ENCODE measurements around the gene DIAPH3. TPM values are rescaled to one million over a fixed set of nuclear protein-coding genes. Genes with fewer than 3 reads are reported as not detected.

Gene DIAPH3
- total RNA-seq, 1 donor from 2014 or later: 2.6 TPM

DNA sequence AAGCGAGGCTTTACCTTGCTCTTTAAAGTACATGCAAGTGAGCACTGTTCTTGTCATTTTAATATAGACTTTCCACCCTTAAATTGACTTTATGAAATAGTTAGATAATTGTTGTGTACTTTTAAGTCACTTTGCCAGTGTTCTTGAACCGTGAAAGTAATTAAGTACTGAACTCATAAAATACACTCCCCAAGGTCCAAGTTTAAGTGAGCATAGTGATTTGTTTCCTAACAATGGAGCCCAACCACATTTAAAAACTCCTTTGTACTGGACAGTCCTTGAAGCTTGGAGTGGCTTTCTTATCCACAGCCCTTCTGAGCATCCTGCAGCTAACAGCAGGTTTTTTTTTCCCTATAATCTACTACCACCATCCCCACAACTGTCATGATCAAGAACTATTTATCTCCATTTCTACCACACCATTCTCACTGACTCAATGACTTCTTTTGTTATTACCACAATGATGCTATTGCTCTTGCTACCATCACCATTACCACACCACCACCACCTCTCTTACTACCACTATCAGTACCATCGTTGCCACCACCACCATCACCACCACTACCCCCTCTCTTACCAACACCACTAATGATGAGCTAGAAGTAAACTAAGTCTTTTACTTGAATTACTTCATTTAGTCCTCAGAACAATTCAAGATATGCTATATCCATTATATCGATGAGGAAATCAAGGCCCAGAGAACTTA, 452.6 kb downstream of the DIAPH3 start:
- H3K36me3 Mint-ChIP-seq (ENCODE audit: unreplicated experiment): no peaks in the 10 kb centered on the region
- H3K9me3 Mint-ChIP-seq (ENCODE audit: unreplicated experiment): no peaks in the 10 kb centered on the region
- H3K27ac Mint-ChIP-seq (ENCODE audit: unreplicated experiment): no peak overlapping the region
- TF ChIP-seq, protein P1, sequence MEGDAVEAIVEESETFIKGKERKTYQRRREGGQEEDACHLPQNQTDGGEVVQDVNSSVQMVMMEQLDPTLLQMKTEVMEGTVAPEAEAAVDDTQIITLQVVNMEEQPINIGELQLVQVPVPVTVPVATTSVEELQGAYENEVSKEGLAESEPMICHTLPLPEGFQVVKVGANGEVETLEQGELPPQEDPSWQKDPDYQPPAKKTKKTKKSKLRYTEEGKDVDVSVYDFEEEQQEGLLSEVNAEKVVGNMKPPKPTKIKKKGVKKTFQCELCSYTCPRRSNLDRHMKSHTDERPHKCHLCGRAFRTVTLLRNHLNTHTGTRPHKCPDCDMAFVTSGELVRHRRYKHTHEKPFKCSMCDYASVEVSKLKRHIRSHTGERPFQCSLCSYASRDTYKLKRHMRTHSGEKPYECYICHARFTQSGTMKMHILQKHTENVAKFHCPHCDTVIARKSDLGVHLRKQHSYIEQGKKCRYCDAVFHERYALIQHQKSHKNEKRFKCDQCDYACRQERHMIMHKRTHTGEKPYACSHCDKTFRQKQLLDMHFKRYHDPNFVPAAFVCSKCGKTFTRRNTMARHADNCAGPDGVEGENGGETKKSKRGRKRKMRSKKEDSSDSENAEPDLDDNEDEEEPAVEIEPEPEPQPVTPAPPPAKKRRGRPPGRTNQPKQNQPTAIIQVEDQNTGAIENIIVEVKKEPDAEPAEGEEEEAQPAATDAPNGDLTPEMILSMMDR (IDR thresholded peaks at IDR 0.05; ENCODE audit: partially characterized antibody, unreplicated experiment): no peak
- no peak for DNase-seq
- no peaks in the 10 kb centered on the region for H3K27me3 Mint-ChIP-seq (ENCODE audit: unreplicated experiment)
- no peak overlapping the region for H3K4me3 Mint-ChIP-seq (ENCODE audit: unreplicated experiment)
- H3K4me1 Mint-ChIP-seq (ENCODE audit: low read depth, unreplicated experiment): no peaks in the 10 kb centered on the region

DNA sequence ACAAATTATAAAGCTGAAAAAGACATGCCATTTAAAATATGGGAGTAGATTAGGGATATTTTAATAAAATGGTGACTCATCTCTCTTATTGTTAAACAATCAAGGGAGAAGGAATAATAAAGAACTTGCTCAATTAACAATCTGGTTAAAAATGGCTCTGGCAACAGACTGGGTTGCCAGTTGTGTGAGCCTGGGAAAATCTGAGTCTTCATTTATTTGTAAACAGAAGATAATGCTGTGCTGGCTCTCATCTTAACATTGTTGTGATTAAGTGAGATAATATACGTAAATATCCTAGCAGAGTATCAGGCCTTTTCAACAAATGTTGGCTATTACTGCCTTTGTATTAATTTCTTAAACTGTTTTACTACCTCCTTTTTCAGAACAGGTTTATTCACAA, 453.3 kb downstream of the DIAPH3 start:
- H3K36me3 Mint-ChIP-seq (ENCODE audit: unreplicated experiment): no peaks in the 10 kb centered on the region
- no peak for DNase-seq
- no peaks in the 10 kb centered on the region for H3K9me3 Mint-ChIP-seq (ENCODE audit: unreplicated experiment)
- no peaks in the 10 kb centered on the region for H3K27me3 Mint-ChIP-seq (ENCODE audit: unreplicated experiment)
- no peak overlapping the region for H3K27ac Mint-ChIP-seq (ENCODE audit: unreplicated experiment)
- TF ChIP-seq, protein P1 (IDR thresholded peaks at IDR 0.05; ENCODE audit: partially characterized antibody, unreplicated experiment): no peak
- no peaks in the 10 kb centered on the region for H3K4me1 Mint-ChIP-seq (ENCODE audit: low read depth, unreplicated experiment)
- H3K4me3 Mint-ChIP-seq (ENCODE audit: unreplicated experiment): no peak overlapping the region

DNA sequence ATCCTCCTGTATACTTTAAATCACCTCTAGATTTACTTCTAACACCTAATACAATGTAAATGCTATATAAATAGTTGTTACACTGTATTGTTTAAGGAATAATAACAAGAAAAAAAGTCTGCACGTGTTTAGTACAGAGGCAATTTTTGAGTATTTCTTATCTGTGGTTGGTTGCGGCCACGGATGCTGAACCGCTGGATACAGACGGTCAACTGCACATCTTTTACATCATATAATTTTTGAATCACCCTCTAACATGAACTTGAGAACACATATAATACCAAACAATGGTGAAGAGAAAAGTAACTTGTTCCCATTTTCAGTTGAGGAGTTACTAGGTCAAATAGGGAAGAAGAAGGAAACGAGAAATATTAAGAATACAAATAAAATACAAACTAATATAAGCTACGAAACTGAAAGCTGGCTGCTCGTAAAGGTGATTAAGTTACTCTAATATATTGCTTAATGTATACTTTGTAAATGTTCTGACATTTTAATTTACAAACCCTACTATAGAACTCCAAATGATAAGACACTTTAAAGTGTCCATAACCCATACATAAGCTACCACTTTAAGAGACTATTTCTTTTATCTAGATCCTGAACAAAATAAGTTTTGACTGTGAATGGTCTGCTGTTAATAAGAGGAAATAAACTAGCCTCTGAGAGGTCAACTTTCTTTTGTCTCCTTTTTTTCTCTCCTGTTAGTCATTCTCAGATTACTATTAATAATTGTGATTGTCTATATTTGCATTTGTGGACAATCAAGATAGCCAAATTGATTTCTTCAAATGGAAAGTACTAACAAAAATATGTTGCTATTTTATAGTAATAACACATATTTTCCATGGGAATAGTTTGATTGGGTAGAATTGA, 457.4 kb downstream of the DIAPH3 start:
- H3K4me3 Mint-ChIP-seq (ENCODE audit: unreplicated experiment): no peak overlapping the region
- TF ChIP-seq, protein P1 (IDR thresholded peaks at IDR 0.05; ENCODE audit: partially characterized antibody, unreplicated experiment): no peak
- DNase-seq: no peak
- peaks cover 6% of the 10 kb centered on the region for H3K4me1 Mint-ChIP-seq (ENCODE audit: low read depth, unreplicated experiment)
- no peaks in the 10 kb centered on the region for H3K9me3 Mint-ChIP-seq (ENCODE audit: unreplicated experiment)
- no peaks in the 10 kb centered on the region for H3K36me3 Mint-ChIP-seq (ENCODE audit: unreplicated experiment)
- no peak overlapping the region for H3K27ac Mint-ChIP-seq (ENCODE audit: unreplicated experiment)
- no peaks in the 10 kb centered on the region for H3K27me3 Mint-ChIP-seq (ENCODE audit: unreplicated experiment)

DNA sequence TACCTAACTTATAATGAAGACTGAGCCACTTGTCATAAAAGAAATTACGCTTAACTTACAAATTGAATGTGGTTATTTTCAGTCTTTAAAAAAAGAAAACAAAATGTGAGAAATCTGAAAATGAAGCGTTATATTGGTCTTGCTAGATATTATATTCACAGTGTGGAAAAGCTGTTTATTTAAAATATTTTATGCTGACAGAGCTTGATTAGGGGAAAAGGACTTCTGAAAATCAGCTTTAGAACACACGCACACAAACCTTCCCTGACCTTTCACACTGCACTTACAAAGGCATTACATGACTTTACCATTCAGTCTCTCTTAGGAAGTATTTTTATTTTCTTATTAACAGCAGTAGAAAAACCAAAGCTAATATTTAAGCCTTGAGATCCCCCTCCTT, 461.5 kb downstream of the DIAPH3 start:
- Mint-ChIP-seq H3K4me1 (ENCODE audit: low read depth, unreplicated experiment) (peaks cover 13% of the 10 kb centered on the region), H3K9me3 (ENCODE audit: unreplicated experiment) (no peaks in the 10 kb centered on the region)
- no peak for DNase-seq

More for the DNA sequence above, 461.5 kb downstream of the DIAPH3 start:
- TF ChIP-seq, protein P1 (IDR thresholded peaks at IDR 0.05; ENCODE audit: partially characterized antibody, unreplicated experiment): no peak
- no peaks in the 10 kb centered on the region for H3K27me3 Mint-ChIP-seq (ENCODE audit: unreplicated experiment)
- no peak overlapping the region for H3K27ac Mint-ChIP-seq (ENCODE audit: unreplicated experiment)
- H3K4me3 Mint-ChIP-seq (ENCODE audit: unreplicated experiment): no peak overlapping the region
- no peaks in the 10 kb centered on the region for H3K36me3 Mint-ChIP-seq (ENCODE audit: unreplicated experiment)
